H4 (cell line): ENCODE data around the gene RHOT1. TPM values are rescaled to one million over a fixed set of nuclear protein-coding genes. Genes with fewer than 3 reads are reported as not detected.
"Not testable (repeated sequence)": the region's sequence is repeated elsewhere in the genome, so short reads cannot be mapped to it uniquely, and the experiment has no call there.

Source experiments
- DNase-seq: peaks from one replicate; pipeline ENCODE4 v3.0.0-alpha.2; 2015; ENCODE audit warnings: low spot score
- total RNA-seq: library from RNA; depleted of rRNA; stranded (reverse); fragments of >200 nt; shearing (Covaris generic); gene quantifications from 2 replicates; pipeline ENCODE4 v1.2.3, GENCODE V29; 2014; rRNA removed

RHOT1 gene
- 29.9 and 36.2 TPM in 2 replicates for total RNA-seq

- DNase-seq = peak; percentile 73
These were observed at the start of gene RHOT1 for GRCh38 chr17:32142038-32142856. Gene RHOT1, plus strand, starts transcription at chr17:32142502. Its CDS starts 191 bp downstream, at chr17:32142693.

GRCh38 chr17:32099686-32100085 is 42.6 kb upstream of the RHOT1 start:
- DNase-seq = no peak

GRCh38 chr17:32100323-32100722 is 42.0 kb upstream of the RHOT1 start:
- not testable (repeated sequence) for DNase-seq

- DNase-seq = no peak
These were observed 41.2 kb upstream of the RHOT1 start for GRCh38 chr17:32100971-32101631.

GRCh38 chr17:32102172-32102571 is 40.1 kb upstream of the RHOT1 start:
- no peak for DNase-seq

GRCh38 chr17:32102646-32103186 is 39.6 kb upstream of the RHOT1 start:
- no peak for DNase-seq

- no peak for DNase-seq
These were observed 38.7 kb upstream of the RHOT1 start for GRCh38 chr17:32103476-32104113.

- no peak for DNase-seq
These were observed 38.1 kb upstream of the RHOT1 start for GRCh38 chr17:32104158-32104557.

GRCh38 chr17:32106471-32106981 is 35.8 kb upstream of the RHOT1 start:
- not testable (repeated sequence) for DNase-seq

GRCh38 chr17:32107194-32107593 is 35.1 kb upstream of the RHOT1 start:
- not testable (repeated sequence) for DNase-seq

GRCh38 chr17:32110596-32110995 is 31.7 kb upstream of the RHOT1 start:
- DNase-seq = no peak

GRCh38 chr17:32111141-32111771 is 31.0 kb upstream of the RHOT1 start:
- peak; percentile 51 for DNase-seq

GRCh38 chr17:32112416-32112815 is 29.9 kb upstream of the RHOT1 start:
- DNase-seq = no peak

GRCh38 chr17:32114536-32114935 is 27.8 kb upstream of the RHOT1 start:
- no peak for DNase-seq

GRCh38 chr17:32115546-32115945 is 26.8 kb upstream of the RHOT1 start:
- not testable (repeated sequence) for DNase-seq

- DNase-seq = no peak
These were observed 25.4 kb upstream of the RHOT1 start for GRCh38 chr17:32116937-32117336.

GRCh38 chr17:32117399-32117798 is 24.9 kb upstream of the RHOT1 start:
- DNase-seq = no peak

GRCh38 chr17:32118088-32118487 is 24.2 kb upstream of the RHOT1 start:
- not testable (repeated sequence) for DNase-seq

GRCh38 chr17:32118835-32119234 is 23.5 kb upstream of the RHOT1 start:
- no peak for DNase-seq

- DNase-seq = no peak
These were observed 22.2 kb upstream of the RHOT1 start for GRCh38 chr17:32120141-32120540.

- no peak for DNase-seq
These were observed 21.6 kb upstream of the RHOT1 start for GRCh38 chr17:32120716-32121115.

GRCh38 chr17:32123782-32124181 is 18.5 kb upstream of the RHOT1 start:
- peak; percentile 44 for DNase-seq
